Endothelial cell of umbilical vein (primary cell): ENCODE results near the gene RAI2. TPM values are rescaled to one million over a fixed set of nuclear protein-coding genes. Genes with fewer than 3 reads are reported as not detected.

Experiments used
- BruUV-seq: library from RNA; stranded (reverse); fragments of 400-500 nt; replicated peaks from 2 replicates; lab custom pipeline; 2021; lab: Mats Ljungman, UMichigan
- CTCF ChIA-PET: fragments of 300-600, 350-600 bp; sonication (Branson Sonifier 250); formaldehyde crosslinking; loops from one replicate; lab custom pipeline; 2021; ENCODE audit warnings: antibody characterized with exemption, inconsistent platforms; lab: Charles Lee
- POLR2A ChIA-PET: fragments of 300-600, 350-600 bp; sonication (Branson Sonifier 250); formaldehyde crosslinking; loops from one replicate; lab custom pipeline; 2021; ENCODE audit warnings: antibody characterized with exemption, inconsistent platforms; lab: Charles Lee
- DNase-seq: peaks from one replicate; pipeline ENCODE4 v3.0.0-alpha.2; 2011; ENCODE audit warnings: low read depth, low spot score
- FAIRE-seq: peaks from 2 replicates; lab custom pipeline; 2011; peaks lifted over from hg19 to GRCh38; lab: Jason Lieb, UNC
- H2AFZ ChIP-seq: 2 replicates; pipeline ENCODE4 v1.6.0; 2012; ENCODE audit warnings: low read depth, low read length, control low read depth, inconsistent platforms
- H3K27ac ChIP-seq: 2 replicates; pipeline ENCODE4 v1.5.1; 2011; ENCODE audit warnings: low read depth, mild to moderate bottlenecking, control low read depth, low read length, moderate library complexity; ENCODE audit not compliant: insufficient read depth
- H3K27me3 ChIP-seq, 2 experiments: 2 replicates each; pipeline versions ENCODE4 v1.6.0 to v1.6.1; 2011; ENCODE audit warnings: low read length in 2 of 2, mixed read lengths in 1 of 2; ENCODE audit not compliant: control insufficient read depth in 2 of 2, insufficient read depth in 2 of 2
- H3K36me3 ChIP-seq, 2 experiments: 2 replicates in 1 of 2; 3 replicates in 1 of 2; pipeline ENCODE4 v1.5.1; 2011; ENCODE audit warnings: low read length in 2 of 2, mild to moderate bottlenecking in 1 of 2, moderate library complexity in 1 of 2; ENCODE audit not compliant: control insufficient read depth in 2 of 2, insufficient read depth in 2 of 2; ENCODE audit errors: extremely low read depth in 1 of 2
- H3K4me1 ChIP-seq: 3 replicates; pipeline ENCODE4 v1.5.1; 2011; ENCODE audit warnings: mild to moderate bottlenecking, low read length; ENCODE audit not compliant: control insufficient read depth, insufficient read depth; ENCODE audit errors: extremely low read depth
- H3K4me2 ChIP-seq: 2 replicates; pipeline ENCODE4 v1.6.1; 2011; ENCODE audit warnings: low read length, control low read depth, mixed read lengths; ENCODE audit not compliant: insufficient read depth
- H3K4me3 ChIP-seq, 3 experiments: fragments of 200-600 bp in 1 of 3; sonication (generic), shearing (Covaris generic) in 1 of 3; replicated peaks in 1 of 3; 2 replicates each; pipeline ENCODE4 v1.5.1; 2011 to 2016; ENCODE audit warnings: control low read depth in 3 of 3, low read length in 3 of 3, mild to moderate bottlenecking in 2 of 3, inconsistent platforms in 1 of 3, low read depth in 1 of 3, moderate library complexity in 1 of 3; ENCODE audit not compliant: insufficient read depth in 1 of 3
- H3K79me2 ChIP-seq: 2 replicates; pipeline ENCODE4 v1.6.0; 2012; ENCODE audit warnings: low read length, inconsistent platforms; ENCODE audit not compliant: control insufficient read depth, insufficient read depth
- H3K9ac ChIP-seq: replicated peaks from 2 replicates; pipeline ENCODE3; 2011; ENCODE audit warnings: low read length, control low read depth; ENCODE audit not compliant: insufficient read depth; ENCODE audit errors: extremely low read depth
- H3K9me1 ChIP-seq: replicated peaks from 3 replicates; pipeline ENCODE4 v1.6.0; 2011; ENCODE audit warnings: mild to moderate bottlenecking, low read length; ENCODE audit not compliant: control insufficient read depth, insufficient read depth; ENCODE audit errors: extremely low read depth
- H3K9me3 ChIP-seq: replicated peaks from 2 replicates; pipeline ENCODE4 v1.5.1; 2012; ENCODE audit warnings: low read length, inconsistent platforms; ENCODE audit not compliant: control insufficient read depth, insufficient read depth
- H4K20me1 ChIP-seq: replicated peaks from 2 replicates; pipeline ENCODE3; 2011; ENCODE audit warnings: mild to moderate bottlenecking, low read length; ENCODE audit not compliant: control insufficient read depth, insufficient read depth; ENCODE audit errors: extremely low read depth
- EZH2 ChIP-seq: IDR thresholded peaks from 2 replicates; pipeline ENCODE4 v1.6.1; 2012; ENCODE audit warnings: borderline replicate concordance, low read depth, mild to moderate bottlenecking, moderate library complexity, low read length, inconsistent platforms; ENCODE audit not compliant: severe bottlenecking
- FOS ChIP-seq: IDR thresholded peaks from 2 replicates; pipeline ENCODE4 v1.6.1; 2011; ENCODE audit warnings: mild to moderate bottlenecking, low read length, moderate library complexity, borderline replicate concordance; ENCODE audit not compliant: insufficient read depth
- GATA2 ChIP-seq: IDR thresholded peaks from 2 replicates; pipeline ENCODE4 v1.7.0; 2011; ENCODE audit warnings: low read depth, mild to moderate bottlenecking, moderate library complexity, mixed read lengths, low read length; ENCODE audit not compliant: insufficient read length, insufficient read depth
- JUN ChIP-seq: IDR thresholded peaks from 2 replicates; pipeline ENCODE4 v1.6.1; 2011; ENCODE audit warnings: borderline replicate concordance, low read depth; ENCODE audit not compliant: insufficient read length, insufficient read depth
- MYC ChIP-seq: IDR thresholded peaks from one replicate; pipeline ENCODE4 v1.6.1; 2011; ENCODE audit warnings: mild to moderate bottlenecking, low read depth, low read length
- POLR2A ChIP-seq: IDR thresholded peaks from 2 replicates; pipeline ENCODE4 v1.6.1; 2012; ENCODE audit warnings: low read depth, mild to moderate bottlenecking, control low read depth, low read length
- POLR2AphosphoS5 ChIP-seq: IDR thresholded peaks from 2 replicates; pipeline ENCODE4 v1.6.1; 2012; ENCODE audit warnings: low read depth, mild to moderate bottlenecking, control low read depth, low read length, moderate library complexity; ENCODE audit not compliant: insufficient read depth
- dilution Hi-C: fragments of 300-500 bp; cut with MboI; formaldehyde crosslinking; loops from one replicate; pipeline ENCODE4 v1.15.0; 2019; ENCODE audit warnings: low sequenced_read_pairs; ENCODE audit not compliant: extremely low pct_ligation_motif_present
- intact Hi-C: fragments of 100-400 bp; cut with micrococcal nuclease; formaldehyde crosslinking; loops from one replicate; pipeline ENCODE4 v1.10.0; 2022
- polyA plus RNA-seq, 4 experiments: library from polyadenylated mRNA; depleted of rRNA in 3 of 4; stranded (reverse) in 3 of 4; unstranded in 1 of 4; fragments of >200 nt; gene quantifications; 2 replicates each; pipeline versions ENCODE4 v1.2.1 to v1.2.3, GENCODE V29; 2011 to 2012; ENCODE audit warnings: missing spikeins in 1 of 4
- total RNA-seq: library from RNA; stranded (reverse); gene quantifications from 2 replicates; pipeline ENCODE4 v1.2.3, GENCODE V29; 2021
- TF ChIP-seq, protein P1 (sequence below), 2 donors: IDR thresholded peaks; 1 replicate in 1 of 2; 2 replicates in 1 of 2; pipeline ENCODE4 v1.5.1; 2011; ENCODE audit warnings: low read length in 2 of 2, mild to moderate bottlenecking in 2 of 2, moderate library complexity in 2 of 2, control low read depth in 1 of 2, inconsistent platforms in 1 of 2, low read depth in 1 of 2; ENCODE audit not compliant: insufficient read depth in 1 of 2; ENCODE audit errors: extremely low read depth in 1 of 2
- TF ChIP-seq, protein P2 (sequence below): IDR thresholded peaks from 2 replicates; pipeline ENCODE4 v1.6.1; 2011; ENCODE audit not compliant: insufficient read depth, insufficient read length

Gene RAI2
- total and polyA plus RNA-seq, 2 donors (not counting 3 experiments of a cell fraction or from before 2014, with no cell fraction given) = 0.19 to 0.91 TPM

DNA sequence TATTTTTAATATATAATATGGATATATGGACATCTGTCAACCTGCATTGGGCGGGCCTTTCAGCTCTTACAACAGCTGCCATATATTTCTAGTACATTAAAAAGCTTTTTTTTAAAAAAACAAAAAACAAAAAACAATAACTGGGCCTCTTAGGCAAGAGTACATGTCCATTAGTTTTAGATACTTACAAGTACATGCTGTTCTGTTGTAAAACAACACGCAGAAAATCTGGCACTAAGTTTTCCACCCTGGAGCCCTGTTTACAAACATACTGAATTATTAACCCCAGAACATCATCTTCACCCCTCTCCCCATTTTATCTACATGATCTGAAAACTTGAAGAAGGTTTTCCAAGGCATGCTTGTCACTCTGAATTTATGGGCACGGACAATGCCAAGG, 29.8 kb downstream of the RAI2 start:
- no peak overlapping the region for H3K4me2 ChIP-seq
- ChIA-PET CTCF (no interaction called here), POLR2A (no interaction called here)
- H3K79me2 ChIP-seq = no peaks in the 10 kb centered on the region
- TF ChIP-seq, protein P1, sequence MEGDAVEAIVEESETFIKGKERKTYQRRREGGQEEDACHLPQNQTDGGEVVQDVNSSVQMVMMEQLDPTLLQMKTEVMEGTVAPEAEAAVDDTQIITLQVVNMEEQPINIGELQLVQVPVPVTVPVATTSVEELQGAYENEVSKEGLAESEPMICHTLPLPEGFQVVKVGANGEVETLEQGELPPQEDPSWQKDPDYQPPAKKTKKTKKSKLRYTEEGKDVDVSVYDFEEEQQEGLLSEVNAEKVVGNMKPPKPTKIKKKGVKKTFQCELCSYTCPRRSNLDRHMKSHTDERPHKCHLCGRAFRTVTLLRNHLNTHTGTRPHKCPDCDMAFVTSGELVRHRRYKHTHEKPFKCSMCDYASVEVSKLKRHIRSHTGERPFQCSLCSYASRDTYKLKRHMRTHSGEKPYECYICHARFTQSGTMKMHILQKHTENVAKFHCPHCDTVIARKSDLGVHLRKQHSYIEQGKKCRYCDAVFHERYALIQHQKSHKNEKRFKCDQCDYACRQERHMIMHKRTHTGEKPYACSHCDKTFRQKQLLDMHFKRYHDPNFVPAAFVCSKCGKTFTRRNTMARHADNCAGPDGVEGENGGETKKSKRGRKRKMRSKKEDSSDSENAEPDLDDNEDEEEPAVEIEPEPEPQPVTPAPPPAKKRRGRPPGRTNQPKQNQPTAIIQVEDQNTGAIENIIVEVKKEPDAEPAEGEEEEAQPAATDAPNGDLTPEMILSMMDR (IDR thresholded peaks at IDR 0.05; ENCODE audit: extremely low read depth in 1 of 2, insufficient read depth in 1 of 2, low read depth in 1 of 2, low read length in 2 of 2) = no peak
- FAIRE-seq = no peak
- no TSS peak for BruUV-seq
- no peak overlapping the region for H3K9ac ChIP-seq
- no peaks in the 10 kb centered on the region for H3K9me3 ChIP-seq
- no peaks in the 10 kb centered on the region for H3K27me3 ChIP-seq
- H3K9me1 ChIP-seq = no peaks in the 10 kb centered on the region
- no peaks in the 10 kb centered on the region for H3K4me1 ChIP-seq
- no peak overlapping the region for H2AFZ ChIP-seq
- no peaks in the 10 kb centered on the region for H3K36me3 ChIP-seq
- intact Hi-C loops (no loop called here), dilution Hi-C loops (no loop called here)
- no peak overlapping the region for H3K27ac ChIP-seq
- no peak for DNase-seq
- no peaks in the 10 kb centered on the region for H4K20me1 ChIP-seq
- H3K4me3 ChIP-seq = no peak overlapping the region

- Histone ChIP-seq H3K4me3 (no peak overlapping the region), H3K79me2 (no peaks in the 10 kb centered on the region), H3K36me3 (no peaks in the 10 kb centered on the region), H3K27ac (no peak overlapping the region), H3K27me3 (no peaks in the 10 kb centered on the region), H2AFZ (no peak overlapping the region), H3K9ac (no peak overlapping the region), H4K20me1 (no peaks in the 10 kb centered on the region), H3K9me3 (no peaks in the 10 kb centered on the region), H3K4me2 (no peak overlapping the region), H3K9me1 (no peaks in the 10 kb centered on the region), H3K4me1 (no peaks in the 10 kb centered on the region)
- DNase-seq (no peak), FAIRE-seq (no peak)
- CTCF ChIA-PET = interaction anchor here (0.9 kb wide), 1 partner anchor 41 kb away, joined by 3 read pairs; no protein-coding TSS in a partner anchor
- intact Hi-C loops = no loop called here
- BruUV-seq = no TSS peak
- POLR2A ChIA-PET = no interaction called here
- no peak for TF ChIP-seq POLR2AphosphoS5
- no peak for TF ChIP-seq JUN
- TF ChIP-seq, protein P2, sequence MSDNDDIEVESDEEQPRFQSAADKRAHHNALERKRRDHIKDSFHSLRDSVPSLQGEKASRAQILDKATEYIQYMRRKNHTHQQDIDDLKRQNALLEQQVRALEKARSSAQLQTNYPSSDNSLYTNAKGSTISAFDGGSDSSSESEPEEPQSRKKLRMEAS = no peak
- no peak for TF ChIP-seq EZH2
- no peak for TF ChIP-seq MYC
- TF ChIP-seq POLR2A = no peak
- no peak for TF ChIP-seq FOS
- no peak for TF ChIP-seq GATA2
- TF ChIP-seq, protein P1 (IDR thresholded peaks at IDR 0.05; ENCODE audit: extremely low read depth in 1 of 2, insufficient read depth in 1 of 2, low read depth in 1 of 2, low read length in 2 of 2) = no peak
- dilution Hi-C loops = no loop called here
These were observed 30.9 kb downstream of the RAI2 start for GRCh38 chrX:17830211-17830610.
